Loucy (cell line): ENCODE measurements around the gene ZCRB1.

ENCODE experiments used
- H2AFZ ChIP-seq: fragments of 200-600 bp; sonication (generic); 2 replicates; pipeline ENCODE4 v1.6.0; 2016; ENCODE audit warnings: antibody characterized with exemption, mild to moderate bottlenecking, low read length, moderate library complexity
- H3F3A ChIP-seq: fragments of 200-600 bp; 2 replicates; pipeline ENCODE4 v1.6.0; 2016; ENCODE audit warnings: antibody characterized with exemption, low read depth, mild to moderate bottlenecking
- H3K27me3 ChIP-seq: fragments of 200-600 bp; sonication (generic); 2 replicates; pipeline ENCODE4 v1.6.1; 2014; ENCODE audit warnings: low read length, mild to moderate bottlenecking; ENCODE audit not compliant: insufficient read depth, poor library complexity, severe bottlenecking
- H3K36me3 ChIP-seq: fragments of 200-600 bp; sonication (generic); 2 replicates; pipeline ENCODE4 v1.6.1; 2016; ENCODE audit warnings: low read length; ENCODE audit not compliant: insufficient read depth
- H3K4me1 ChIP-seq: fragments of 200-600 bp; sonication (generic); 2 replicates; pipeline ENCODE4 v1.5.1; 2014; ENCODE audit warnings: low read length, mild to moderate bottlenecking; ENCODE audit not compliant: insufficient read depth, poor library complexity, severe bottlenecking
- H3K4me2 ChIP-seq: fragments of 200-600 bp; sonication (generic); 2 replicates; pipeline ENCODE4 v1.6.0; 2014; ENCODE audit warnings: antibody characterized with exemption, low read length, low read depth, mild to moderate bottlenecking; ENCODE audit not compliant: poor library complexity, severe bottlenecking
- H3K4me3 ChIP-seq: fragments of 200-600 bp; sonication (generic); 2 replicates; pipeline ENCODE4 v1.5.1; 2014; ENCODE audit warnings: low read length, mild to moderate bottlenecking, mixed read lengths; ENCODE audit not compliant: poor library complexity, severe bottlenecking
- H3K79me2 ChIP-seq: fragments of 200-600 bp; sonication (generic); 2 replicates; pipeline ENCODE4 v1.6.1; 2014; ENCODE audit warnings: low read length; ENCODE audit not compliant: insufficient read depth
- H3K9ac ChIP-seq: fragments of 200-600 bp; sonication (generic); 2 replicates; pipeline ENCODE4 v1.6.0; 2014; ENCODE audit warnings: mild to moderate bottlenecking, low read depth, low read length, moderate library complexity; ENCODE audit not compliant: poor library complexity, severe bottlenecking
- H3K9me2 ChIP-seq: fragments of 200-600 bp; sonication (generic); replicated peaks from 2 replicates; pipeline ENCODE4 v1.6.1; 2016; ENCODE audit warnings: low read depth, low read length, mixed read lengths
- H3K9me3 ChIP-seq: fragments of 200-600 bp; sonication (generic); 2 replicates; pipeline ENCODE4 v1.6.1; 2014; ENCODE audit warnings: mild to moderate bottlenecking, antibody characterized with exemption, low read length, low read depth; ENCODE audit not compliant: insufficient read depth
- H4K20me1 ChIP-seq: fragments of 200-600 bp; sonication (generic); 2 replicates; pipeline ENCODE4 v1.6.0; 2014; ENCODE audit warnings: antibody characterized with exemption, low read length, mild to moderate bottlenecking; ENCODE audit not compliant: insufficient read depth, poor library complexity, severe bottlenecking
- CTCF ChIP-seq: fragments of 200-600 bp; sonication (generic); conservative IDR thresholded peaks from 2 replicates; pipeline ENCODE4 v1.5.1; 2014; ENCODE audit warnings: mild to moderate bottlenecking, antibody characterized with exemption, low read length
- EZH2phosphoT487 ChIP-seq: fragments of 200-600 bp; IDR thresholded peaks from 2 replicates; pipeline ENCODE4 v1.6.1; 2018; ENCODE audit warnings: antibody characterized with exemption, mild to moderate bottlenecking, moderate library complexity, borderline replicate concordance

ZCRB1 gene

GRCh38 chr12:42370013-42370412, 44.1 kb upstream of the ZCRB1 start:
- Histone ChIP-seq H3K9me2 (no peaks in the 10 kb centered on the region), H3K4me1 (no peaks in the 10 kb centered on the region), H2AFZ (no peak overlapping the region), H3K9ac (no peak overlapping the region), H3K27me3 (no peaks in the 10 kb centered on the region), H3K4me3 (no peak overlapping the region), H3K36me3 (peaks cover 3% of the 10 kb centered on the region; the same call in 1 of the 2 replicates), H3F3A (no peaks in the 10 kb centered on the region), H3K4me2 (no peak overlapping the region), H4K20me1 (peaks cover 11% of the 10 kb centered on the region), H3K79me2 (peaks cover 28% of the 10 kb centered on the region), H3K9me3 (no peaks in the 10 kb centered on the region)
- TF ChIP-seq EZH2phosphoT487 (no peak), CTCF (no peak)

GRCh38 chr12:42365486-42365885, 39.6 kb upstream of the ZCRB1 start:
- Histone ChIP-seq H3K36me3 (peaks cover 15% of the 10 kb centered on the region; the same call in 1 of the 2 replicates), H3K4me3 (no peak overlapping the region), H4K20me1 (no peaks in the 10 kb centered on the region), H3K4me2 (no peak overlapping the region), H3K9me3 (no peaks in the 10 kb centered on the region), H2AFZ (no peak overlapping the region), H3K79me2 (peaks cover 44% of the 10 kb centered on the region), H3K4me1 (no peaks in the 10 kb centered on the region), H3F3A (no peaks in the 10 kb centered on the region), H3K27me3 (no peaks in the 10 kb centered on the region), H3K9ac (no peak overlapping the region), H3K9me2 (no peaks in the 10 kb centered on the region)
- TF ChIP-seq CTCF, result no peak
- no peak for TF ChIP-seq EZH2phosphoT487

- H3K4me3 ChIP-seq, result no peak overlapping the region
- no peaks in the 10 kb centered on the region for H3K27me3 ChIP-seq
- no peaks in the 10 kb centered on the region for H3K9me3 ChIP-seq
- no peaks in the 10 kb centered on the region for H3F3A ChIP-seq
- H3K4me1 ChIP-seq, result no peaks in the 10 kb centered on the region
- H3K4me2 ChIP-seq, result no peak overlapping the region
- no peaks in the 10 kb centered on the region for H3K9me2 ChIP-seq
- TF ChIP-seq CTCF, result no peak
- TF ChIP-seq EZH2phosphoT487, result no peak
- H3K9ac ChIP-seq, result no peak overlapping the region
- H3K79me2 ChIP-seq, result peaks cover 44% of the 10 kb centered on the region
- H4K20me1 ChIP-seq, result no peaks in the 10 kb centered on the region
- peaks cover 15% of the 10 kb centered on the region; the same call in 1 of the 2 replicates for H3K36me3 ChIP-seq
- no peak overlapping the region for H2AFZ ChIP-seq
These were observed 38.8 kb upstream of the ZCRB1 start for GRCh38 chr12:42364692-42365091.
